Spleen (tissue), 7 donors: Measurements from ENCODE around the gene ARID1A.
"Not testable (repeated sequence)": the region's sequence is repeated elsewhere in the genome, so short reads cannot be mapped to it uniquely, and the experiment has no call there.

Experiments used
- CTCF ChIP-seq, 11 experiments: fragments of 200-600 bp in 7 of 11; fragments of 450-650 bp in 4 of 11; sonication (generic) in 4 of 11; IDR thresholded peaks in 8 of 11; conservative IDR thresholded peaks in 3 of 11; 1 replicate in 7 of 11; 2 replicates in 4 of 11; pipeline versions ENCODE4 v1.4.0 to v1.8.0; 2016 to 2021; ENCODE audit warnings: antibody characterized with exemption in 11 of 11, inconsistent platforms in 4 of 11, mild to moderate bottlenecking in 1 of 11
- POLR2A ChIP-seq, 3 donors: fragments of 450-650 bp; IDR thresholded peaks; one replicate each; pipeline ENCODE4 v1.5.1; 2017; ENCODE audit warnings: antibody characterized with exemption in 3 of 3, mild to moderate bottlenecking in 1 of 3
- POLR2AphosphoS5 ChIP-seq, 3 donors: sonication (generic); formaldehyde crosslinking; IDR thresholded peaks; one replicate each; pipeline ENCODE4 v1.5.1; 2017; ENCODE audit warnings: antibody characterized with exemption in 3 of 3
- donor health status: DM: no; HTN: no; CAD: no; lungs with moderate emphysema.
- donor health status: DM: no; HTN: no; CAD: no.
- donor health status: DM: no; HTN: no; CAD: no.

GRCh38 chr1:26810105-26810504 is 114.3 kb downstream of the ARID1A start:
- TF ChIP-seq CTCF (IDR thresholded peaks at IDR 0.05 in 8 of 11, conservative IDR thresholded peaks at IDR 0.05 in 3 of 11) (peak; percentile 67 to 88 (median 75)), POLR2AphosphoS5 (IDR thresholded peaks at IDR 0.05) (peak in 1 of 3 donors; percentile 52)
- not testable (repeated sequence) for TF ChIP-seq POLR2A (IDR thresholded peaks at IDR 0.05)
